Colon (tissue), 2 donors: ENCODE measurements around the gene ADNP.
"Not testable (repeated sequence)": the region's sequence is repeated elsewhere in the genome, so short reads cannot be mapped to it uniquely, and the experiment has no call there.

Experiments
- FAIRE-seq: peaks from 2 replicates; lab custom pipeline; 2012; peaks lifted over from hg19 to GRCh38; lab: Jason Lieb, UNC
- donor health status: control.
- donor health status: control.

Gene ADNP

GRCh38 chr20:50931306-50932015, at the start of gene ADNP:
Gene ADNP, minus strand, starts transcription at chr20:50931437. Its CDS starts 27,441 bp downstream, at chr20:50903996.
- FAIRE-seq, result no peak

GRCh38 chr20:50980071-50980681, 48.9 kb upstream of the ADNP start:
- no peak for FAIRE-seq

GRCh38 chr20:50978533-50978932, 47.3 kb upstream of the ADNP start:
- not testable (repeated sequence) for FAIRE-seq

- FAIRE-seq, result no peak
Observed at GRCh38 chr20:50977066-50978021, 46.1 kb upstream of the ADNP start.

- FAIRE-seq, result no peak
Observed at GRCh38 chr20:50975701-50976330, 44.6 kb upstream of the ADNP start.

GRCh38 chr20:50969912-50970311, 38.7 kb upstream of the ADNP start:
- FAIRE-seq, result no peak

GRCh38 chr20:50969435-50969834, 38.2 kb upstream of the ADNP start:
- FAIRE-seq, result no peak

GRCh38 chr20:50968289-50968688, 37.1 kb upstream of the ADNP start:
- no peak for FAIRE-seq

- FAIRE-seq, result no peak
Observed at GRCh38 chr20:50967586-50967985, 36.3 kb upstream of the ADNP start.

- no peak for FAIRE-seq
Observed at GRCh38 chr20:50959543-50960126, 28.4 kb upstream of the ADNP start.

- FAIRE-seq, result no peak
Observed at GRCh38 chr20:50958615-50959542, 27.6 kb upstream of the ADNP start, which contains the start of gene MOCS3. Gene MOCS3, plus strand, starts transcription at chr20:50958818. Its CDS starts 25 bp downstream, at chr20:50958843.

GRCh38 chr20:50957798-50958614, 26.8 kb upstream of the ADNP start, which contains the start of gene DPM1:
Gene DPM1, minus strand, starts transcription at chr20:50958532. Its CDS starts 9 bp downstream, at chr20:50958523.
- FAIRE-seq, result no peak

GRCh38 chr20:50957276-50957675, 26.0 kb upstream of the ADNP start:
- FAIRE-seq, result no peak

GRCh38 chr20:50953821-50954220, 22.6 kb upstream of the ADNP start:
- no peak for FAIRE-seq

- FAIRE-seq, result no peak
Observed at GRCh38 chr20:50953196-50953595, 22.0 kb upstream of the ADNP start.

- no peak for FAIRE-seq
Observed at GRCh38 chr20:50948132-50948785, 17.0 kb upstream of the ADNP start.

GRCh38 chr20:50943069-50943468, 11.8 kb upstream of the ADNP start:
- no peak for FAIRE-seq

GRCh38 chr20:50933589-50933988, 2.4 kb upstream of the ADNP start:
- FAIRE-seq, result no peak

GRCh38 chr20:50932691-50933280, 1.5 kb upstream of the ADNP start:
- FAIRE-seq, result no peak
